Stimulated activated CD8-positive, alpha-beta memory T cell treated with anti-CD3 and anti-CD28 coated beads, Interleukin-7, amount 100 ng/mL, for 48 hours (primary cell): ENCODE measurements around the gene RELN.

Source experiments
- DNase-seq, 2 donors: peaks; one replicate each; pipeline ENCODE4 v3.0.0-alpha.2; 2020; ENCODE audit warnings: low read depth in 1 of 2; ENCODE audit errors: extremely low read depth in 1 of 2

RELN gene

GRCh38 chr7:103731169-103731568, 258.3 kb downstream of the RELN start:
- DNase-seq, result no peak

GRCh38 chr7:103729026-103729425, 260.4 kb downstream of the RELN start:
- DNase-seq, result no peak

GRCh38 chr7:103727982-103728610, 261.4 kb downstream of the RELN start:
- DNase-seq, result no peak

- no peak for DNase-seq
Observed at GRCh38 chr7:103719070-103719469, 270.4 kb downstream of the RELN start.

GRCh38 chr7:103718482-103719061, 270.9 kb downstream of the RELN start:
- no peak for DNase-seq

GRCh38 chr7:103717574-103717973, 271.9 kb downstream of the RELN start:
- no peak for DNase-seq

GRCh38 chr7:103715376-103716120, 273.9 kb downstream of the RELN start:
- no peak for DNase-seq

- DNase-seq, result no peak
Observed at GRCh38 chr7:103714376-103714927, 275.0 kb downstream of the RELN start.

- no peak for DNase-seq
Observed at GRCh38 chr7:103712991-103713778, 276.3 kb downstream of the RELN start.

- no peak for DNase-seq
Observed at GRCh38 chr7:103711413-103711812, 278.0 kb downstream of the RELN start.

GRCh38 chr7:103710247-103710646, 279.2 kb downstream of the RELN start:
- no peak for DNase-seq

- DNase-seq, result no peak
Observed at GRCh38 chr7:103706805-103707204, 282.7 kb downstream of the RELN start.

GRCh38 chr7:103705542-103705941, 283.9 kb downstream of the RELN start:
- DNase-seq, result no peak

- DNase-seq, result no peak
Observed at GRCh38 chr7:103704701-103705100, 284.8 kb downstream of the RELN start.

GRCh38 chr7:103702982-103703381, 286.5 kb downstream of the RELN start:
- DNase-seq, result no peak

GRCh38 chr7:103702454-103702853, 287.0 kb downstream of the RELN start:
- no peak for DNase-seq

GRCh38 chr7:103699032-103699431, 290.4 kb downstream of the RELN start:
- DNase-seq, result no peak

GRCh38 chr7:103698064-103698463, 291.4 kb downstream of the RELN start:
- no peak for DNase-seq

- no peak for DNase-seq
Observed at GRCh38 chr7:103695521-103695920, 293.9 kb downstream of the RELN start.

- DNase-seq, result no peak
Observed at GRCh38 chr7:103694304-103694703, 295.2 kb downstream of the RELN start.

GRCh38 chr7:103691291-103691690, 298.2 kb downstream of the RELN start:
- DNase-seq, result no peak
